GM18520 (cell line): ENCODE data around the gene BOC.

Source experiments
- ATAC-seq: cut with Tn5 transposase; IDR thresholded peaks from one replicate; pipeline ENCODE4 v1.9.1; 2021; ENCODE audit not compliant: unreplicated experiment

The BOC gene

GRCh38 chr3:113249111-113249510, 37.8 kb downstream of the BOC start:
- no peak for ATAC-seq

- no peak for ATAC-seq
Observed at GRCh38 chr3:113249601-113250000, 38.2 kb downstream of the BOC start.

- ATAC-seq: no peak
Observed at GRCh38 chr3:113250566-113250965, 39.2 kb downstream of the BOC start.

GRCh38 chr3:113251817-113252216, 40.5 kb downstream of the BOC start:
- ATAC-seq: no peak

- ATAC-seq: no peak
Observed at GRCh38 chr3:113252553-113252952, 41.2 kb downstream of the BOC start.

- ATAC-seq: no peak
Observed at GRCh38 chr3:113253702-113254101, 42.3 kb downstream of the BOC start.

DNA sequence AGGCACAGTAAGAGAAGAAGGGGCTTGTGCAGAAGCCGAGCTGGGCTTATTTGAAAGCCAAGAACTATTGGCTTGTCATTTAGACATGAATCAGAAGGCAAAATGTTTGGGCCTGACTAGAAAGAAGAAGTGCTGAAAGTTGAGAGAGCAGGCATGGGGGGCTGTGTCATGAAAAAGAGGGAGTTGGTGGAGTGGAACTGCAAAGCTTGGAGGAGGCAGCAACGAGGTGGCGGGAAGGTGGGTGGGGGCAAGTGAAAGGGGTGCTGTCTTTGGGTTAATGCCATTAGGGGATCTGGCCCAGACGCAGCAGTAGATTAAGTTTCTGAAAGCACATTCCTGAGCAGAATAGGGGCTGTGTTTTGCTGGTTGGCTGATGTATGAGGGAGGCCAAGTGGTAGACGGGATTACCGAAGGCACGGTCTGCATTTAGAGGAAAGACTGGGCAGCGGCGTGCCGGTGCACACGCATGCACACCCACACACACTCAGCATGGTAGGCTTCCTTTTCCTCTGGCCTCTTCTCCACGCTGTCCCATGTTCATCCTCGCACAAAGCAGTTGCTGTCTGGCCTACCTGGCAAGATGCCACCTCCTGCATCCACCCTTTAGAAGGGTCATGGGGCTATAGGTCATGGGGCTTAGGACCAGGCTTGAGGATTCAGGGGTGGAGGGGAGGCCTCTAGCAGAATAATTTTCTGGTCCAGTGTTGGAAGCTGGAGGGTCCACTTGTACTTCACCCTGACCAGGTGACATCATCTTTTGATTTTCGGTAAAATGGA, 43.0 kb downstream of the BOC start:
- no peak for ATAC-seq

DNA sequence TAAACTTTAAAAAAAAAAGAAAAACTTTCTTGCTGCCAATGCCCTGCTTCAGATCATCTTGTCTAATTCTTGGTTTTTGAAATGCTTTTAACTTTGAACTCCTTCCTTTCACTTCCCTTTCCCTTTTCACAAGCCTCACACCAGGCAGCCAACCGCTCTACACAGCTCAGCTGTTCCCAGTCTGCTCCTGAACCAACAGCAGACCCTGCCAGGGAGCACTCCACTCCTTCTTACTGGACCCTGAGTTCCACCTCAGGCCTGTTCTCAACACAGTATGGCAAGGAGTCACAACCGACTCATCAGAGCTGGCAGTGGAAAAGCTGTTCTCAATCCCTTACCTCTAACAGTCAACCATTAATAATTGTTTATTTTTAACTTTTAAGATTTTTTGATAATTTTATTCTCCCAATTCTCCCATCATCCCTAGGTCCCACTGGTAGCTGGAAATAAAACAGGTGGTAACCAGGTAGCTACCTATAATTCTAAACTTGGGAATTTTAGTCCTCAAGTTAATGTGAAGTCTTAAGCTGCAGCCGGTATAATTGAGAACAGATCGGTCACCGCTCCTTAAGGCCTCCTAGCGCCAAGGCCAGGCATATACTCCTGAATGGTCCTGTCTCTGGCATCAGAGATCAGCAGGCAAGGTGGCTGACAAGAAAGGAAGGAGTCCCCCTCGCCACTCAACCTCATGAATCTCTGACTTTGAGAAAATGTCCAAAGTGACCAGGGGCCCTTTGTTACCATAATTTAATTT, 43.9 kb downstream of the BOC start:
- ATAC-seq: no peak

DNA sequence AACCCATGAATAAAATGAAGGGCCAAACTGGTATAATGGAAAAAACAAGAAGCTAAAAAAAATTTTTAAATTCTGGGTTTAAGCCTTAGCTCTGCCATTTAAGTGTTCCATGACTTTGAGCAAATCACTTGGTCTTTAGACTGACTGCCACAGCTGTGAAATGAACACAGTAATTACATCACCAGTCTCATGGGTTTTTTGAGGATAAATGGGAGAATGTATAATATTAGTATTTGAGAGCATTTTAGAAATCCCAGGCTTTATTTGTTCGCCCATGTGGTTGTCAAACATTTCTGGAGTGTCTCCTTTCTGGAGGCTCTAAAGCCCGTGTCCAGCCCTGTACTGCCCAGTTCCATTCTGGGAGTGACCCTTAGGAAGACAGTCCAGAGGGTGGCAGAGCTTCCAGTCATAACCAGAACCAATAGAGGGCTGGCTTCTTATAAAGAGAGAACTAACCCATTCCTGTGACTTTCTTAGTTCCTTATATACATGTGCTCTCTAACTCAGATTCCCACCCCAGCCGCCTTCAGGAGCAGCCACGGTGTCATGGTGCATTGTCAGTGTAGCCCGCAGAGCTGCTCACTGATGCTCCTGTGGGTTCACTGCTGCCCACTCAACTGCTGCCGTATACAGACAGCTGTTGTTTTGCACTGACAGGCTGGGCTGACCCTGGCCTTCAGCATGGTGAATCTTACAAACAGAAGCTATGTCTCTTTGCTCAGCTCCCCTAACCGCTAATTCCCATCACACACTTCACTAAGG, 44.7 kb downstream of the BOC start:
- no peak for ATAC-seq

- ATAC-seq: no peak
Observed at GRCh38 chr3:113258361-113258760, 47.0 kb downstream of the BOC start.

DNA sequence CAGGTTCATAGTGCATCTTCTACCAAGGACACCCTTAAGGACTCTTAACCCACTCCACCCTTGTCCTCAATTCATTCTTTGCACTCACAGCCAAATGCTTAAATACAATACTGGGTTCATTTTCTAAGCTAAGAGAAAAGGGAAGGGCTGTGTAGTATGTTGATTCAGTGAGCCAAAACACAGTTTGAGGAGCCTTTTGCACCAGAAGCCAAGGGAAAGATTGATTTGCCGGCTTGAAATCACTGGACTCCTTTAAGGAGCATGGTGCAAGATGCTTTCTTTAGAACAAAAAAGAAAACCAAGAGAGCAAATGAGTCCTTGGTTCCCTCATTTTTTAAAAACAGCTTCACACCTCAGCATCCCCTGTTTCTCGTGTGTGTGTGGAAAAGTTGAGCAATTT, 47.8 kb downstream of the BOC start:
- ATAC-seq: no peak

- no peak for ATAC-seq
Observed at GRCh38 chr3:113261063-113261625, 49.8 kb downstream of the BOC start.

GRCh38 chr3:113261626-113262303, 50.4 kb downstream of the BOC start:
- ATAC-seq: no peak

GRCh38 chr3:113262304-113262665, 50.9 kb downstream of the BOC start:
- ATAC-seq: no peak

GRCh38 chr3:113263020-113263419, 51.7 kb downstream of the BOC start:
- no peak for ATAC-seq

DNA sequence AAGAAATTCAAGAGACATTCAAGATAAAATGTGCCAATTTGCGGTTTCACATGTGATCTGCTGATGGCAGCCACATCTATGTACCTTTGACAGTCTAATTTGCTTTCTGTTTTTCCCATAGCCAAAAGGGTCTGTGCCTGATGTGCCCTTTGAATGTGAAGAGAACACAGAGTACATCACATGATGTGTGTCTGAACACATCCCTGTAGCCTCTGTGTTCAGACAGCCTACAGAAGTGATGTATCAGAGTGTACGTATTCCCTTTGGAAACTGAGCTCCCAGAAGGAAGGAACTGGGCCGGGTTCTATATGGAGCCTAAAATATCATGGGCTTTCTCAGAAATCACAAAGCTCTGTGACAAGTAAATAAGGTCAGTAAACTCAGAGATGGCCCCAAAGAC, 52.4 kb downstream of the BOC start:
- ATAC-seq: no peak

DNA sequence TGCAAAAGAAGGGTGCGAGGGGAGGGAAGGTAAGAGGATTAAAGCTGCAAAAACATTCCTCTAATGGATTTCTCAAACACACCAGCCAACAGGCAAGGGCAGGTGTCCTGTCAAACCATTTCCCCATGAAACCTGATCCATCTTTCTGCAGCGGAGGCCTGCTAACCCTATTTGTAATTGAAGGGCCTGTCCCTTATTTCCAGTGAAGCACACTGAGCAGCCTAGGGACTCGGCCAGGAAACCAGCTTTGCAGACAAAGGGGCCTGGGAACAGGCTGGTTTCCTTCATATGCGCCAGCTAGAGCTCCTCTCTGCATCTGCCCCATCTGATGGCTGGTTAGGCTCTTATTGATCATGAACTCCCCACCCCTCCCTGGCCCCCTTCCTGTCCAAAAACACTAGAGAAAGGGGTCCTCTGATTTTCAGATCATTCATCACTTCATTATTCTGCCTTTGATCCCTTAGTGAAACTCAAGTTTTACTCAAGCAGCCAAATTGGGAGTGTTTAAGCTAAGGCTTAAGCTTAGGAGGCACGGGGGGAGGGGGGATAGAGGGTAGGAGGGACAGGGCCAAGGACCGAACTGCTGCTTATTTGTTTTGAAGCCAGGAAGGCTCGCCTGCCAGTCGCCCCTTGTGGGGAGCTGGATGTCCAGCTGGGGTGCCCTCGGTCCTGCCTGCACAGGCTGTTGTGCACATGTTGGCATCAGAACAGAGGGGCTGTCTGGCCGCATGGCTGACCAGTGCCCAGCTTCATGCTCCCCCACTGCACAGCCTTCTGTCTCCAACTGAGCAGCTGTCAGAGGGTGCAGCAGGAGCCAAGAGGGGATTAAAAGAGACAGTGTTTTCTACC, 53.1 kb downstream of the BOC start:
- no peak for ATAC-seq

DNA sequence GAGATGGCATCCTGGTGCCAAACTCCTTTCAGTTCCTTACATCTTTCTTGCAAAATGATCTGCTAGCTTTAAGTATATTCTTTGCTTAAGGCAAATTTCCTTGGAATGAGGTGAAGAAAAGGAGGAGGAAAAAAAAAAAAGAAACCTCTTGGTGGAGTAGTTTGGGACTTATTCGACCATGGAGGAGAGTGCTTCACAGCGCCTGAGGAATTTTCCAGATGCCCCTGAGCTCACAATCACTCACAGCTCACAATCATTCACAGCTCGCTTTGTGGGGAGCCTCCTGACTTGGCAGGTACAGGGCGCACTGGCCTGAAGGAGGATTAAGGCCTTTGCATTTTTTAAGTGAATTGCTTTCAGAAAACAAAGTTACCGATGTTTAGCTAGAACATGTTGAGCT, 53.9 kb downstream of the BOC start:
- no peak for ATAC-seq

DNA sequence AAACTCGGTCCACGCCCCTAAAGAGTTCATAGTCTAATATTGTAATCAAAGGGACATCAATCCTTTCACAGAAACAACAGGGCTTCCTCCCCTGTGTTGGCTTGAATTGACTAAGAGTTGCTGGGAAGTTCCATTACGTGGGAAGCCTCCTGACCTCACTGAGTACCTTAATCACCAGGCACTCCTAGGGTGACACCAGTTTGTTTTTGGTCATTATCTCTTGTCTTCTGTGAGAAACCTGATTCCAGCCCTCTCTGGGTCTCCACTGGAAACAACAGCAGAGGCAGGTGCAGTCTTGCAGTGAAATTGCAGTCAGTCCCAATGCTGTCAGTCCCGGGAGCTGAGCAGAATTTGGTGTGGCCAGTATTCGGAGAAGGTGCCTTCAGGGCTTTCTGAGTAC, 55.4 kb downstream of the BOC start:
- no peak for ATAC-seq

DNA sequence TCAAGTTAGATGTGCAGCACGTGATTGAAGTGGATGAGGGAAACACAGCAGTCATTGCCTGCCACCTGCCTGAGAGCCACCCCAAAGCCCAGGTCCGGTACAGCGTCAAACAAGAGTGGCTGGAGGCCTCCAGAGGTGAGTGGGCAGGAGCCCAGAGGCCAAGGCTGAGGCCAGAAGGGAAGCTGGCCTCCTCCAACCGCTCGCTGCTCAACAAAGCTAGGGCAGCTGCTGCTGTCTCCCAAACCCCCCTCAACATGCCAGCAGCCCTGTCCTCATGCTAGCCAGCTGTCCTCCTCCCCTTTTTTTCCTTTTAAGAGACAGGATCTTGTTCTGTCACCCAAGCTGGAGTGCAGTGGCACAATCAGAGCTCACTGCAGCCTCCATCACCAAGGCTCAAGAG, 57.0 kb downstream of the BOC start:
- ATAC-seq: no peak
